UCSD-AML1 (cell line): ENCODE data around the gene NUDT3.
"Not testable (repeated sequence)": the region's sequence is repeated elsewhere in the genome, so short reads cannot be mapped to it uniquely, and the experiment has no call there.

Source experiments
- DNase-seq: peaks from one replicate; lab custom pipeline; 2025; ENCODE audit not compliant: unreplicated experiment; lab: John Stamatoyannopoulos, UW

The NUDT3 gene

DNA sequence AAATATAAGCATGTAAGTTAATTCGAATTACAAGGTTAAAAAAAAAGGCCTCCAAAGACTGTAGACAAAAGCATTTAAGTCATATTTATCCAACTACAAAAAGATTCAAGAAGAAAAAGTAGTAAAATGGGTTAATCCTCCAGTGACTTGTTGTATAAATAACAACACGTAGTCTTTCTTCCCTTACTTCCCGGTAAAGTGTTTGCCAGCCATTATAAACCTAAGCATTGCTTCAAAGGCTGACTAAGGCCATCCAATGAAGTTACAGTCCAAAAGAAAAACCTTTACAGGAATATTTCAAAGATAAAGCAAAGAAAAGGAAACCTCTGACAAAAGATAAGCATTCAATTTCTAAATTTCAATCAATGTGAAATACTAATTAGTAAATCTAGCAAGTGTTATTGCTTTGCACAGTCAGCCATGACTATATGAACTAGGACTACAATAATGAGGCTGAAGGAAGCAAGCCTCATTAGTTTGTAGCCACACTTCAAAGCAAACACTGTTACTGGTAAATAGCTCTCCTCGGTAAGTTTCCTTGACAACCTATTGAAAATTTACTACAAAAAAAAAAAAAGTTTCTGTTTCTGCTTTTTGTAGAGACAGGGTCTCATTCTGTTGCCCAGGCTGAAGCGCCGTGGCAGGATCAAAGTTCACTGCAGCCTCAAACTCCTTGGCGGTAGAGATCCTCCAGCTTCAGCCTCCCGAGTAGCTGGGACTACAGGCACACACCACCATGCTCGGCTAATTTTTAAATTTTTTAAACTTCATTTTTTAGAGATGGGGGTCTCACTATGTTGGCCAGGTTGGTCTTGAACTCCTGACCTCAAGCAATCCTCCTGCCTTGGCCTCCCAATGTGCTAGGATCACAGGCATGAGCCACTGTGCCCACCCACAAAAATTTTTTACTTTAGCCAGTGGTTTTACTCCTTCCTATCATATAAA lies 46.0 kb downstream of the NUDT3 start:
- DNase-seq = no peak

DNA sequence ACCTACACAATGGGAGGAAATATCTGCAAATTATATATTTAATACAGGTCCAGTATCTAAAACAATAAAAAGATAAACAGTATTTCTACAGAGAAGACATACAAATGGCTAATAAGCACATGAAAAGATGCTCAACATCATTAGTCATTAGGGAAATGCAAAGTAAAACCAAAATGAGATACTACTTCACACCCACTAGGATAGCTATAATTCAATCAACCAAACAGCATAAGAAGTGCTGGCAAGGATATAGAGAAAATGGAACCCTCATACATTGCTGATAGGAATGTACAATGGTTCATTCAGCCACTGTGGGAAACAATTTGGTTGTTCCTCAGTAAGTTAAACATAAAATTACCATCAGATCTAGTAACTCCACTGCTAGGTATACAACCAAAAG lies 48.7 kb downstream of the NUDT3 start:
- DNase-seq = no peak

DNA sequence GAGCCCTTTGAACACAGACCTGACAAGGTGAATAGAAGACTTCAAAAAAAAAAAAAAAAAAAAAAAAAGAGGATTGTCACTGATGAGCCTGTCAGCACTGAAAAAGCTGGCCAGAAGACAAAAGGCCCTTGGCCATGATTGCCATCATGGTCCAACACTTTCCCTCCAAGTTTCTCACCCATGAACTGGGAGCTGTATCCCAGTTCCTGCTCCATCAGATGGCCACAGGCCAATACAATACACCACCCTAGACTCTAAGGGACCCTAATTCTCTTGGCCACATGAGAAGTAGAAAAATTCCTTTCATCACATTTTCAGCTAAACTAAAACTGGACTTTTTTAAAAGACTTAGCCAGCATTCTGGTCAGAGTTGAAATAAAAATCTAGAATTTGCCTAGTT lies 50.2 kb downstream of the NUDT3 start:
- DNase-seq = no peak

DNA sequence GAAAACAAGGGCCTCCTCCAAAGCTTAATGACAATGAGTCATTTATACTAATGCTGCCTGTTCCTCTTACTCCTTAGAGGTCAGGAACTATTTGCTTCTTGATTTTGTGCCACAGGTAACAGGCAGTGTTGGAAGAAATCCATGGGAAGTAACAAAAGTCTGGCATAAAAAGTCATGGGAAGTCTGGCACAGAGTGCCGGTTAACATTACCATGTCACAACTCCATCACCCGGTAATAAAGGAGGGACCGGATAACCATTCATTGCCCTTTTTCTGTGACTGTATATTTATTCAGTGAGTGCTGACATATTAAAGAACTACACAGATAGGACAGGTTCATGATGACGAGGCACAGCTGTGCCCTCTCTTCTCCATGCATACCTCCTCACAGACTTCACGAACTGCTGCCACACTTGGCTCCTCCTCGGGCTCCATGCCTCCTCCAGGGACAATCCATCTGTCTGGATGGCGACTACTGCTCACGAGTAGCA lies 50.9 kb downstream of the NUDT3 start:
- no peak for DNase-seq

DNA sequence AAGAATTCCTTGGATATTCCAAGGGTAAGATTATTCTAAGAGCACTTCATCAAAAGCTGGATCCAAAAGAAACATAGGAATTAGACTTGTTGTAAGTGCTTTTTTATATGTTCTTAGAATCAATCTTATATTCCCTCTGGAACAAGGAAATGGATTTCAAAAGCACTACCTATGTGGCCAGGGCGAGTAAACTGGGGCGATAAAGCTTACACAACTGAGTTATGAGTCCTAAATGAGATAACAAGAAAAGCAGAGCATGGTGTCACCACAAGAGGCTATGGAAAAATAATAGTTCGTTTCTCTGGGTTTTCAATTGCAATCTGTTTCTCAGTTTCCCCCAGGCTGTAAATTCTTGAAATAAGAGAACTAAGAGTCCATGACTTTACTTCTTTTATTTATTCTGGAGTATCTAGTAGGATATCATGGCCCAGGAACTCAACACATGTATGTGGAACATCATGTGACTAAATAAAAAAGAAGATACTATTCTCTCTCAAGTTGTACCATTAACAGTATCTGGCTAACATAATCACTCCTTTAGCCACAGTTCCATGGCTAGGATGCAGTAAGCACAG lies 51.5 kb downstream of the NUDT3 start:
- no peak for DNase-seq

DNA sequence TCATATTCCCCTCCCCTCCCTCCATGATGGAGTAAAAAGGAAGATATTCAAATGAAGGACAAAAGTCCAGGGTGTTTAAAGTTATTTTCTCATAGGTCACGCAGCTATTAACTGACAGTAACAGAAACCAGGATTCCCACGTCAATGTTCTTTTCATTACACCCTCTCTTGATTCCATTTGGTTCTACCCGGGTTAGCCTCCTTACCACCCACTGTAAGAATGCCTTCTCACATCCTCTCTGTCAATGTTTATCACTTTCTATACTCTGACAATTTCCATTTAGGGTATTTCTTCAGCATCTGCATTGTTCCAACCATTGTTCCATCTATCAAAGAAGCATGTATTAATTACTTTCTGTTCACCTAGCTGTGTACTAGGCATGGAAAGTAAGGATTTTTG lies 52.1 kb downstream of the NUDT3 start:
- DNase-seq = no peak

DNA sequence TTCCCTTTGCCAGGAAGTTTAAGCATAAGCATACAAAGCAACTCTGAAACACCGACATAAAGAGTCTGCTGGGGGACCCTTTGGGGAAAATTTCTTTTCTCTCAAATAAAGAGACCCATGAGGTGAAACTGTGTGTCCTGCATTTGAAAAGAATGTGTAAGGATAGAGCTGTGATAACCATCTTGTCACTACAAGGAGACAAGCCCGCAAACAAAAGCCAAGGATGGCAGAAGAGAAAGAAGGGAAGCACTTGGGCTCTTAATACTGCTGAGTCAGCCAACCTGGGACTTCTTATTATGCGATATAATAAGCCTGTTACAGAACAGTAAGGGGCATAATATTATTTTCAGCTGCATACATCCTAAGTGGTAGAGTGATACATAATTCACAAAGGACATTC lies 52.5 kb downstream of the NUDT3 start:
- DNase-seq = no peak

DNA sequence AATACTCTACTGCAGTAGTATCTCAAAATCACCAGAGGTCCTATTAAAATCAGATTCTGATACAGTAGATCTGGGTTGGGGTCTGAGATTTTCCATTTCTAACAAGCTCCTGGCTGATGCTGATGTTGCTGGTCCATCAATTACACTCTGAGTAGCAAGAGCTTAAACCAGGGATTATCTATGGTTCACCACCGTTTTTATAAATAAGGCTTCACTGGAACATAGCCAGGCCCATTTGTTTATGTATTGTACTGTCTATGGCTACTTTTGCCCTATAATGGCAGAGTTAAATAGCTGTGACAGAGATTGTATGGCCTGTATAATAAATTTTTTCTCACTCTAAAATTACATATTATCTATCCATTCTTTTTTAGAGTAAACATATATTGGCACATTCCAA lies 53.0 kb downstream of the NUDT3 start:
- DNase-seq = no peak

DNA sequence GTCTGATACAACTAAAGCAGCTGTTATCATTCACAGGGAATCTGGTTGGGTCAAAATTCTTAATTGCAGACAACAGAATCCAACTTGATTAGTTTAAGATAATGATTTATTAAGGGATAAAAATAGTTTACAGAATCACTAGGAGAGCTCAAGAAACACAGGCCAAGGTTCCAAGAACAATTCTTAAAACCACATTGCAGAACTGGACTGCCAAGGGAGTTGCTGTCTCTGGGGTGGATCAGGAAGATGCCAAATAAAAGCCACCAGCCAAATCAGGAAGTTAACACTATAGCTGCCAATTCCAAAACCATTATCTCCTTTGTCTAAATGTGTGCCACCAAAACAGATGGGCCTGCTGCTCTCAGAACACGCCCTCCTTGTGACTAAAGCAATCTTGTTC lies 53.7 kb downstream of the NUDT3 start:
- DNase-seq = no peak

DNA sequence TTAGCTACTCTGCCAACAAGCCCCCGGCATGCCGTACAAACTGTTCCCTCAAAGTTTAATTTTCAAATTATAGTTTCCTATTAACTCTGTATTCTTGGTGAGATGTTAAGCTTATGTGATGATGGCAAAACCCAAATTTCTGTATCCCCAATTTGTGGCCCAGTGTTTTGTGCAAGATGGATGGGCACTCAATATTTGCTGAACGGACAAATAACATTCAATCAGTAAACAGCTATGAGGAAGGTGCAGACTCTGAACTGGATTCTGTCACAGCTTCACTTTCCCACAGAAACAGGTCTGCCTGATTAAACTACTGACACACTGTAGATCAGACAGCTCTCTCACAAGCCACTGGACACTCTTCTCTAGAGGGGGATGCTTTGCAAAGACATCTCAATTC lies 54.1 kb downstream of the NUDT3 start:
- no peak for DNase-seq

DNA sequence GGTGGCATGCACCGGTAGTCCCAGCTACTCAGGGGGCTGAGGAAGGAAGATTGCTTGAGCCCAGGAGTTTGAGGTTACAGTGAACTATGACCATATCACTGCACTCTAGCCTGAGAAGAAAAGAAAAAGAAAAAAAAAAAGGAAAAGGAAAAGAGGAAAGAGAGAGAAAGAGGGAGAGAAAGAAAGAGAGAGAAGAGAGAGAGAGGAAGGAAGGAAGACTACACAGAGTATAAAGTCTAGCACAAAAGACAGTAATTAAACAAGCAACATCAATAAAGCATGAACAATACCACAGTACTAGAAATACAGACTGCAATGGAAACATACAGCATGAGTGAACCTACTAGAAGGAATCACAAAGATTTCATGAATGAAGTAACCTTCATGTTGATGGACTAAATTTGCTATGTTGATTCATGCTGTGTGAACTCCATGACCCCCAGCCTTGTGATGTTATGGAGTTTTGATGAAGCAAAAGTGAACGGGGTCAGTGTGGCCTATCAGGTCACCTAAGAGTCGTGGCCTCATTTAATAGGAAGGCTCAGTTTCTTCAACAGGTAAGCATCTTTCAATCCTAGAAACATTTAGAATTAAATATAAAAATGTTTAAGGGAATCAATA lies 57.6 kb downstream of the NUDT3 start:
- no peak for DNase-seq

DNA sequence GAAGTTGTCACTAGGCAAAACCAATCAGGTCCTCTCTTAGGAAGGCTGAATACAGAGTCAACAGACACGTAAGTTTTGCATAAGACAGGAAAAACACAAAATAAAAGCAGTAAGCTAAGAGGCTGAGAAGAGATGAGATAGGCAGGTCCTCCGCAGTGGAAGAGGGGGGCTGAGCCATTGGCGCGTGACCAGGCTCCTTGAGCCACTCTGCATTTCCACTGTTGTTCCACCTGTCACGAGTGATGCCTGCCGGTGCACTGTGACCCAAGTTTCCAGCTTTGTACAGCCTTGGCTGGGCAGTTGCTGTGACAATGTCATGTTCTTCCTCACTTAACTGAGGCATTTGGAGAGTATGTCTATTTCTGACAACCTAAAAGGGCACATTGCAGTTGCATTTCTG lies 58.6 kb downstream of the NUDT3 start:
- no peak for DNase-seq

DNA sequence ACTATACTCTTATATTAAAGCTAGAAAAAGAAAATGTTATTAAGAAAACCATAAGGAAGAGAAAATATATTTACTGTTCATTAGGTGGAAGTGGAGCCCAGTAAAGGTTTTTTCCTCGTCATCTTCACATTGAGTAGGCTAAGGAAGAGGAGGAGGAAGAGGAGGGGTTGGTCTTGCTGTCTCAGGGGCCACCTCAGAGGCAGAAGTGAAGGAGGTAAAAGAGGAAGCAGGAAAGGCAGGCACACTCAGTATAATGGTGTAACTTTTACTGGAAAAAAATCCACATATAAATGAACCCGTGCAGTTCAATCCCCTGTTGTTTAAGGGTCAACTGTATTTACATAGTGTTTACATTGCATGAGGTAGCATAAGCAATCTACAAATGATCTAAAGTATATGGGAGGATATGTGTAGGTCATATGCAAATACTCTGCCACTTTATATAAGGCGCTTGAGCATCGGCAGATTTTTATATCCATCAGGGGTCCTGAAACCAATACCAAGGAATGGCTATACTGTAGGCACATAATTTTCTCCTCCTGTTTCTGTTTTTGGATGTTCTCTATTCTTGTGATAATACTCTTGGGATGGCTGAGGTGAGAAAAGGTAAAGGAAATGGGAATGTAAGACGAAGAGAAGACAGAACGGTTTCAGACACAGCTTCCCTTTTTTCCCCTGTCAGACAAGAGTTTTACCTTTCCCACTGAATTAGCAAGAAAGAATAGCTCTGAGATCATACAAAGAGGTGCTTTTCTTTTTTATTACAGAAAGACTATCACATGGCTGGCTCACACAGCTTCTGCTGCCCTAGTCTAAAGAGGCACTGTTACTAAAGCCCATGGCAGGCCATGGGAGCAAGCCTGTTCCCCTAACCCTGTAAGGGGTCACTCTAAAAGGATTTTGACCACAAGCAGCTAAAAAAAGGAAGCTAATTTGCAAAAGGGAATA lies 59.9 kb downstream of the NUDT3 start:
- no peak for DNase-seq

DNA sequence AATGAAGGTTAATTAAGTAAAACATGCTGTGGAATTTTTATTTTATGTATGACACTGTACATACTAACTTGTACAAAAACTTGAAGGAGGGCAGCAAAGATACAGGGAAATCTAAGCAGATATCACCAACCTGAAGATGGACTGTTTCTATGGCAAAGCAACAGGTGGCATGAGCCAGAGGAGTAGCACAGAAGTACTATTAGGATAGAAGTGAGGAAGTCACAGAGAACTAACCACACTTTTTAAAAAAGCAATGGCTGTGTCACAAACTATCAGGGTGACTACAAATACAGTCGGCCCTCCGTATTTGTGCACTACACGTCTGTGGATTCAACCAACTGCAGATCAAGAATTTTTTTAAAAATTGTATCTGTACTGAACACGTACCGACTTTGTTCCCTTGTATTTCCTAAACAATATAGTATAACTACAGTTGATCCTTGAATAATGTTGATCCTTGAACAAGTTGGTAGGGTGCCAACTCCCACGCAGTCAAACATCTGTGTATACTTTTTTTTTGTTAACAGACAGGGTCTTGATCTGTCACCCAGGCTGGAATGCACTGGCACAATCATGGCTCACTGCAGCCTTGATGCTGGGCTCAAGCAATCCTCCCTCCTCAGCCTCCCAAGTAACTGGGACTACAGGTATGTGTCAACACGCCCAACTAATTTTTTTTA lies 61.0 kb downstream of the NUDT3 start:
- no peak for DNase-seq

DNA sequence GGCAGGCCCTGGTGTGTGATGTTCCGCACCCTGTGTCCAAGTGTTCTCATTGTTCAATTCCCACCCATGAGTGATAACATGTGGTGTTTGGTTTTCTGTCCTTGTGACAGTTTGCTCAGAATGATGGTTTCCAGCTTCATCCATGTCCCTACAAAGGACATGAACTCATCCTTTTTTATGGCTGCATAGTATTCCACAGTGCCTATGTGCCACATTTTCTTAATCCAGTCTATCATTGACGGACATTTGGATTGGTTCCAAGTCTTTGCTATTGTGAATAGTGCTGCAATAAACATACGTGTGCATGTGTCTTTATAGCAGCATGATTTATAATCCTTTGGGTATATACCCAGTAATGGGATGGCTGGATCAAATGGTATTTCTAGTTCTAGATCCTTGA lies 62.7 kb downstream of the NUDT3 start:
- DNase-seq = not testable (repeated sequence)

DNA sequence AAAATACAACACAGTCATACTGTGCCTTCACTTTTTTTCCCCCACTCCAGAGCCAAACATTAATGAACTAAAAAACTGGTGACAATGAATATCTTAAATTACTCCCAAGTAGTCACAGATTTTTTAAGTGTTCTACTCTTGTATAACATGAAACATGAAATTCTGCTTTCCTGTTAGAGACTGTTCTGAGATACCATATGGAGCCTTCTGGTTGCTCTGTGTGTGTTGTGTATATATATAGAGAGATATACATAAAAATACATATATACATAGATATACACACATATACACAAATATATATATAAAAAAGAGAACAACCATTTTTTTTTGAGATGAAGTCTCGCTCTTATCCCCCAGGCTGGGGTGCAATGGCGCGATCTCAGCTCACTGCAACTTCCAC lies 63.5 kb downstream of the NUDT3 start:
- no peak for DNase-seq

DNA sequence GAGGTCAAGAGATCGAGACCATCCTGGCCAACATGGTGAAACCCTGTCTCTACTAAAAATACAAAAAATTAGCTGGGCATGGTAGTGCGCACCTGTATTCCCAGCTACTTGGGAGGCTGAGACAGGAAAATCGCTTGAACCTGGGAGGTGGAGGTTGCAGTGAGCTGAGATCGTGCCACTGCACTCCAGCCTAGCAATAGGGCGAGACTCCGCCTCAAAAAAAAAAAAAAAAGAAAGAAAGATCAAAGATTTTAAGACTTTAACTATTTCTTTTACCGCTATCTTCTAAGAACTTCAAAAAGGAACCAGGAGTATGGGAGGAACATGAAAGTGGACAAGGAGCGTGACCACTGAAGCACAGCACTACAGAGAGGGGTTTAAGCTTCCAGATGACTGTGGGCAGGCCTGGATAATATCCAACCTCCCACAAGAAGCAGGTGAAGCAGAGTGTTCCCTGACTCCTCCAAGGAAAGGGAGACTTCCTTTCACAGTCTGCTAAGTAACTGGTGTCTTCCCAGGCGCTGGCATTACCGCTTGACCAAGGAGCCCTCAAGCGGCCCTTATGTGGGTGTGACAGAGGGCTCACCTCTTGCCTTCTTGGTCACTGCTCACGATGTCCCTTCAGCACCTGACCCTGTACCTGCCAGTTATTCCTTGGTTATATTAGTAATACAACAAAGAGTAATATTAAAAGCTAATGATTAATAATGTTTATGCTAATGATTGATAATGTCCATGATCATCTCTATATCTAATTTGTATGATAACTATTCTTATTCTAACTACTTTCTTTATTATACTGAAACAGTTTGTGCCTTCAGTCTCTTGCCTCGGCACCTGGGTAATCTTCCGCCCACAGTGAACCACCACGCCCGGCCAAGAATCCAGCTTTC lies 64.9 kb downstream of the NUDT3 start:
- DNase-seq = not testable (repeated sequence)

DNA sequence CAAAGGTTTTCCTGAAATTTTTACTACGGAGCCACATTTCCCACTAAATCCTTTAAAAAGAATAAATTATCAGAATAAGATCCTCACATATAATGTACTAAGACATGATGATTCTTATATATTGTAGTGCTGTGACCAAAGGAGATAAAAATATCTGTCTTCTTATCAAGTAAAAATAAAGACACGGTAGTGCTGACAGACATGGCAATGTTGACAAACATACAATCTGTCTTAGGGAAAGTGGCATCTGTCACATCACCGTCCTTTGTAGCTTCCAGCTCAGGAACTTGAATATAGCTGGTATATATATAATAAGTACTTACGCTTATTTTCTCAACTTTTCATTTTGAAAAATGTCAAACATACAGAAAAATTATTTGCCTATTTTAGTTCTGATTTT lies 66.8 kb downstream of the NUDT3 start:
- DNase-seq = no peak

DNA sequence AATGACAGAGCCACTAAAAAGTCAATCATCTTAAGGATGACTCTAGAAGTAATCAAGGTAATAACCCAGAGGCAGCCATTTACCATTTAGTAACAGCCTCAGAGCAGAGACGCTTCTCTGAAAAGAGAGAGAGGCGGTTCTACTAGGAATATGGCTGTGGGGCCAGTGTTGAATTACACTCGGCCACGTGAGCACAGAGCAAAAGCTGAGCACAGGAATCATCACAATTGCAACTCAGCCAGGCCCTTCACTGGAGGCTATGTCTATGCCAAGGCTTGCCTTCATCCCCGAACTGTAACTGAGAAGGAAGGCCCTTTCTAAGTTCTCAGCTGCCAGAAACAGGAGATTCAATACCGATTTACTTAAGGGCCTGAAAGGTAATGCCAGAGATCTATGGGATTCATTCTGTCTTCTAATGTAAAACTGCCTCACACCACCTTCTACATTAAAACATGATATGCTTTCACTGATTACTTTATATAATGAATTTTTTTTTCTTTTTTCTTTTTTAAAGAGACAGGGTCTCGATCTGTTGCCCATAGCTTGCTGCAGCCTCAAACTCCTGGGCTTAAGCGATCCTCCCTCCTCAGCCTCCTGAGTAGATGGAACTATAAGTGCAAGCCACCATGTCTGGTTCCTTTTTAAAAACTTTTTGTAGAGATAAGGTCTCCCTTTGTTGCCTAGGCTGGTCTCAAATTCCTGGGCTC lies 67.6 kb downstream of the NUDT3 start:
- no peak for DNase-seq
